GM12865 (cell line): Measurements from ENCODE around the gene VPS37D.

Experiments
- DNase-seq: peaks from one replicate; pipeline ENCODE4 v3.0.0; 2010; ENCODE audit warnings: low read depth
- H3K4me3 ChIP-seq: 2 replicates; pipeline ENCODE4 v1.5.1; 2011; ENCODE audit warnings: mild to moderate bottlenecking, low read depth, low read length, control low read depth
- TF ChIP-seq, protein P1 (sequence below): IDR thresholded peaks from 2 replicates; pipeline ENCODE4 v1.5.1; 2011; ENCODE audit warnings: low read length, control low read depth, low read depth, inconsistent platforms; ENCODE audit not compliant: insufficient read depth; ENCODE audit errors: missing control alignments

VPS37D gene

DNA sequence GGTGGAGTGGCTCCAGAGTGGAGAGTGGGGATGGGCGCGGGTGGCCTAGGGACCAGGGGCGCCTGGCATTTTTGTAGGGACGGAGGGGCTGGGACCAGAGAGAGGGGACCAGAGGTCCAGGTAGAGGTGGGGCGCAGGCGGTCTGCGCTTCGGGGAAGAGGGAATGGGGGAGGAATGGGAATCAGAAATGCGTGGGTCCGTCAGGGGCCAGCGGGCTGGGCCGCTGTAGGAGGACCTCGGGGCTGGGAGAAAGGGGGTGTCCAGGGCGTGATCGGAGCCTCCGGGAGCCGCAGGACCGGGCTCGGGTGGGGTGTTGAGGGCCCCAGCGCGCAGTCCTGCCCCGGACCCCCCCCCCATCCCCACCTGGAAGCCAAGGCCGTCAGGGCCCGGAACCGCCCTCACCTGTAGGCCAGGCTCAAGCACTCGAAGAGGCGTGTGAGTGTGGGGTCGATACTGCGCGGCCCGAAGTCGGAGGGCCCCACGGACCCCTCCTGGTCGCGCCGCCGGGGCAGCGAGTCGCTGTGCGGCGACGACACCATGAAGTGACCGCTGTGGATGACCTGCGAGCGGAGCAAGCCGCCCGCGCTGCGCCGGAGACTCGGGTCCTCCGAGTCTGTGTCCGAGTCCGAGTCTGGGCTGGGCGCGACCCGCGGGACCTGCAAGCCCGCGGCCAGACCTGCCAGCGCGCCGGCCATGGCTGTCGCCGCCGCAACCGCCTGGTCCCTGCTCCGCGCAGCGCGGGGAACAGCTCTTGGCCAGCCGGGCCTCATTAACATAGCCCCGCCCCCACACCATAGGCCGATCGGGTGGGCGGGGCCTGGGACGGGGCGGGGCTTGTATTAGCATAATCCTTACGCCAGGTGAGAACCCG, 43.6 kb upstream of the VPS37D start, which contains the start of gene MLXIPL:
TSS of gene MLXIPL (minus strand) at position 725 of the 871 bp plus-strand sequence. CDS start at position 695, 30 bp downstream.
- H3K4me3 ChIP-seq: no peak within 1 kb of the TSS
- peak; percentile 39 for DNase-seq
- TF ChIP-seq, protein P1, sequence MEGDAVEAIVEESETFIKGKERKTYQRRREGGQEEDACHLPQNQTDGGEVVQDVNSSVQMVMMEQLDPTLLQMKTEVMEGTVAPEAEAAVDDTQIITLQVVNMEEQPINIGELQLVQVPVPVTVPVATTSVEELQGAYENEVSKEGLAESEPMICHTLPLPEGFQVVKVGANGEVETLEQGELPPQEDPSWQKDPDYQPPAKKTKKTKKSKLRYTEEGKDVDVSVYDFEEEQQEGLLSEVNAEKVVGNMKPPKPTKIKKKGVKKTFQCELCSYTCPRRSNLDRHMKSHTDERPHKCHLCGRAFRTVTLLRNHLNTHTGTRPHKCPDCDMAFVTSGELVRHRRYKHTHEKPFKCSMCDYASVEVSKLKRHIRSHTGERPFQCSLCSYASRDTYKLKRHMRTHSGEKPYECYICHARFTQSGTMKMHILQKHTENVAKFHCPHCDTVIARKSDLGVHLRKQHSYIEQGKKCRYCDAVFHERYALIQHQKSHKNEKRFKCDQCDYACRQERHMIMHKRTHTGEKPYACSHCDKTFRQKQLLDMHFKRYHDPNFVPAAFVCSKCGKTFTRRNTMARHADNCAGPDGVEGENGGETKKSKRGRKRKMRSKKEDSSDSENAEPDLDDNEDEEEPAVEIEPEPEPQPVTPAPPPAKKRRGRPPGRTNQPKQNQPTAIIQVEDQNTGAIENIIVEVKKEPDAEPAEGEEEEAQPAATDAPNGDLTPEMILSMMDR: no peak

DNA sequence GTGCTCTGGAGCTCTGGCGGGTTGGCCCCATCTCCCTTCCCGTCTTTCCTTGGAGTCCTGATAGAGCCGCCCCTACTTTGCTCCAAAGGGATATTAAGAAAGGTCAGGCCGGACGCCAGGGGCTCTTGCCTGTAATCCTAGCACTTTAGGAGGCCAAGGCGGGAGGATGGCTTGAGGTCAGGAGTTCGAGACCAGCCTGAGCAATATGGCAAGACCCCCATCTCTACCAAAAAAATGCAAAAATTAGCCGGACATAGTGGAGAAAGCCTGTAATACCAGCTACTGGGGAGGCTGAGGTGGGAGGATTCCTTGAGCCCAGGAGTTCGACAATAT, 43.0 kb upstream of the VPS37D start:
- DNase-seq: no peak
- TF ChIP-seq, protein P1: no peak
- H3K4me3 ChIP-seq: no peak overlapping the region

DNA sequence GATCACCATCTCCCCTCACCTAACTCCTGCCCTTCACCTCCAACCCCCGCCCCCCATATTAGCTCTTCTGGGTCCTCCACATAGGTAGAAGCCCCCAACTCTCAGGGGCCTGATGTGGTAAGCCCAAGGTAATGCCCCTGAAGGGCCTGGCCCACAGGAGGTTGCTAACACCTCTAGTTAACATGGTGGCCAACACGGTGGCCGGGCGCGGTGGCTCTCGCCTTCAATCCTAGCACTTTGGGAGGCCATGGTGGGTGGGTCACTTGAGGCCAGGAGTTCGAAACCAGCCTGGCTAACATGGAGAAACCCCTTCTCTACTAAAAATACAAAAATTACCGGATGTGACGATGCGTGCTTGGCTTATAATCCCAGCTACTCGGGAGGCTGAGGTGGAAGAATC, 42.4 kb upstream of the VPS37D start:
- no peak overlapping the region for H3K4me3 ChIP-seq
- TF ChIP-seq, protein P1: no peak
- DNase-seq: no peak

DNA sequence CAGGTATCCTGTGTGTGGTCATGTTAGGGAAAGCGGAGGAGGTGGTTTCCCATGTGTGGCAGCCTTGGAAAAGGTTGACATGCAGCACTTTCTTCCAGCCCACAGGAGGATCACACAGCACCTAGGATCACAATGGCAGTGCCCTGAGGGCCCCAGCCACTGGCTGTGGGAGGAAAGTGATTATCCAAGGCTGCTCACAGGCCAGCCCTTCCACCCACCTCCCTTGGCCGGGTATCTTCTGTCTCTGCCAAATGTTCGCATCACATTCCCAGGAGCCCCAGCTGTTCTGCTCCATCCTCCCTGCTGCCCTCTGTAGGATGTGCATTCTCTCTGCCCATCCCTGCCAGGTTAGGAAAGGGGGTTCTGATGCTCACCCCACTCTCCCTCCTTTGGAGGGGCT, 40.8 kb upstream of the VPS37D start:
- no peak for DNase-seq
- TF ChIP-seq, protein P1: no peak

DNA sequence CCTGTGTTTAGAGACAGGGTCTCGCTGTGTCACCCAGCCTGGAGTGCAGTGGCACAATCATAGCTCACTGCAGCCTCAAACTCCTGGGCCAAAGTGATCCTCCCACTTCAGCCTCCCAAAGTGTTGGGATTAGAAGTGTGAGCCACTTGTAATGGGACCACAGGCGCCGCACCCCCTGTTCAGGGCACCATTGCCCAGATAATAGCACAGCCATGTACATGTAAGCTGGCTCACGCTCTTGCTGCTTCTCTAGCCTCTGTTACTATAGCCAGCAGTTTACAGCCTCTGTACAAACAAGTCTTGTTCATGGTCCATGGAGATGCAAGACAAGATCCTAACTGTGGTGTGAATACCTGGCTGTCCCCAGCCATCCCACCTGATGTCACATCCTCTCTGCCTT, 39.1 kb upstream of the VPS37D start:
- TF ChIP-seq, protein P1: no peak
- no peak for DNase-seq
- no peak overlapping the region for H3K4me3 ChIP-seq

More for the DNA sequence above, 40.8 kb upstream of the VPS37D start:
- no peak overlapping the region for H3K4me3 ChIP-seq

DNA sequence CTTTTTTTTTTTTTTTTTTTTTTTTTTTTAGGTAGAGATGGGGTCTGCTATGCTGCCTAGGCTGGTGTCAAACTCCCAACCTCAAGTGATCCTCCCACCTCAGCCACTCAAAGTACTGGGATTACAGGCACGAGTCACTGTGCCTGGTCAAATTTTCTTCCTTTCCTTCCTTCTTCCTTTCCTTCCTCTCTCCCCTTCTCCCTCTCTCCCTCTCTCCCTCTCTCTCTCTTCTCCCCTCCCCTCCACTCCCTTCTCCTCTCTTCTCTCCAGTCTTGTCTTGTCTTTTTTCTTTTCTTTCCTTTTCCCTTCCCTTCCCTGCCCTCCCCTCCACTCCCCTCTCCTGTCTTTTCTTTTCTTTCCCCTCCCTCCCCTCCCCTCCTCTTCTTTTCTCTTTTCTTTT, 36.1 kb upstream of the VPS37D start:
- no peak for DNase-seq
- TF ChIP-seq, protein P1: no peak
- no peak overlapping the region for H3K4me3 ChIP-seq

DNA sequence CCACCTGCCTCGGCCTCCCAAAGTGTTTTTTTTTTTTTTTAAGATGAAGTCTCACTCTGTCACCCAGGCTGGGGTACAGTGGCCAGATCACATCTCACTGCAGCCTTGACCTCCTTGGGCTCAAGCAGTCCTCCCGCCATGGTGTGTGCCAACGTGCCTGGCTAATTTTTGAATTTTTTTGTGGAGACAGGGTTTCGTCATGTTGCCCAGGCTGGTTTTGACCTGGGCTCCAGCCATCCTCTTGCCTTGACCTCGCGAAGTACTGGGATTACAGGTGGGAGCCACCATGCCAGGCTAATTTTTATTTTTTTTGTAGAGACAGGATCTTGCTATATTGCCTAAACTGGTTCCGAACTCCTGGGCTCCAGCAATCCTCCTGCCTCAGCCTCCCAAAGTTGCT, 34.3 kb upstream of the VPS37D start:
- TF ChIP-seq, protein P1: no peak
- no peak for DNase-seq
- no peak overlapping the region for H3K4me3 ChIP-seq
